Fibroblast of the aortic adventitia (primary cell): ENCODE results near the gene SLC16A10. TPM values are rescaled to one million over a fixed set of nuclear protein-coding genes. Genes with fewer than 3 reads are reported as not detected.

ENCODE experiments used
- DNase-seq: peaks from one replicate; pipeline ENCODE4 v3.0.0-alpha.2; 2010; ENCODE audit warnings: low read depth
- H3K4me3 ChIP-seq: 2 replicates; pipeline ENCODE4 v1.5.1; 2011; ENCODE audit warnings: low read depth, mild to moderate bottlenecking, control low read depth, low read length, moderate library complexity
- CTCF ChIP-seq: IDR thresholded peaks from 2 replicates; pipeline ENCODE4 v1.5.1; 2011; ENCODE audit warnings: mild to moderate bottlenecking, low read length, control low read depth, inconsistent platforms; ENCODE audit not compliant: insufficient read depth
- total RNA-seq: library from RNA; depleted of rRNA; stranded (reverse); fragments of >200 nt; gene quantifications from 2 replicates; pipeline ENCODE4 v1.2.3, GENCODE V29; 2012; ENCODE audit warnings: low replicate concordance

Gene SLC16A10
- total RNA-seq, 1 donor, result not detected

DNA sequence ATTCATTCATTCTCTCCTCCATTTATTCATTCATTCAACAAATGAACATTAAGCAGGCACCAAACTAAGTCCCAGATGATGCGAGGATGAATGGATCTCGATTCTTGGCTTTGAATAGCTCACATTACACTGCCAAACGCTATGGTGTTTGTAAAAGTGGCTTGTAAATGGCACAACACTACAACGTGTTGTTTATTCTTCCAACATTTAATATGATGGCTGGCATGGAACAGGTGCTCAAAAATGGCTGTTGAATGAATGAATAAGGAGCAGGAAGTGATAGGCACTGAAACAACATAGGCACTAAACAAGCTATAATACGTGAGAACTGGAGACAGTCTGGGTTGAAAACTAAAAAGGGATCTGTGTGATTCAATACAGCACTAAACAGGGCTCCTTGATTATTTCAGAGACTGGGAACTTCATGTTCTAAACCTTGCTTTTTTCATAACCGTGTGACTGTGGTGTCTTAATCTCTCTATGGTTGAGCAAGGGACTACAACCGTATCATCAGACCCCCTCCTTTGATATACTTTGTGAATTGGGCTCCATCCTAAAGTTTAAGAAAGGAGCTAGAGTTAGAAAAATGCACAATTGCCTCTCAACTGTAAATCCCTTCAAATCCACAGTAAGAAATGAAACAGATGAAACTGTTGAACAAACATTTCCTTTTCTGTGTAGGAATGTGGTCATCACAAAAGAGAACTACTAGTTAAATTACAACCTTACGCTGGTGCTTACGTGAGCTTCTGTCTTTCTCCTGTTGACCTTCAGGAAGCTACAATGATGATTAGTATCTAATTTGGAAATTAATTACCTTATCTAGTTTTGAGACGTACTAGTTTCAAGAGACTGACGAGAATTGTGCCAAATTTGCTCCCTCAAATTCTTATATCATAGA is 16.9 kb upstream of the SLC16A10 start:
- DNase-seq, result no peak
- no peak for TF ChIP-seq CTCF
- no peak overlapping the region for H3K4me3 ChIP-seq

- no peak for DNase-seq
- TF ChIP-seq CTCF, result no peak
- H3K4me3 ChIP-seq, result no peak overlapping the region
Observed at GRCh38 chr6:111072801-111073360, 14.4 kb upstream of the SLC16A10 start.

DNA sequence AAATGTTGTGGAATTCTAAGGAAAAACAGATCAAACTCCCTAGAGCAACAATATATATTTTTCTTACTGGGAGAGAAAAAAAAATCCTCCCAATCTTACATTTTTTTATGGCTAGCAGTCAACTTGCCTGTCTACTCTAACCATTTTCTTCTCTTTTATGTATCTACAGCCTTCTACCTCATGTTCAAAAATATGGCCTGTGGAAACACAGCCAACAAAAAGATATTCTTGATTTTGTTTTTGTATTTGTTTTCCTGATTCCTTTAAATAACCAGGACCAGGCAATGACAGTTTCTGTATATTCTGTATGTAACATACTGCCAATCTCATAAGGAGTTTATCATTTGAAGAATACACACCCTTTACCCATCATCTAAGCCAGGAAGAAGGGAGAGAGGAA is 13.0 kb upstream of the SLC16A10 start:
- H3K4me3 ChIP-seq, result no peak overlapping the region
- no peak for TF ChIP-seq CTCF
- DNase-seq, result no peak

- DNase-seq, result no peak
- TF ChIP-seq CTCF, result no peak
Observed at GRCh38 chr6:111076024-111076695, 11.1 kb upstream of the SLC16A10 start.

DNA sequence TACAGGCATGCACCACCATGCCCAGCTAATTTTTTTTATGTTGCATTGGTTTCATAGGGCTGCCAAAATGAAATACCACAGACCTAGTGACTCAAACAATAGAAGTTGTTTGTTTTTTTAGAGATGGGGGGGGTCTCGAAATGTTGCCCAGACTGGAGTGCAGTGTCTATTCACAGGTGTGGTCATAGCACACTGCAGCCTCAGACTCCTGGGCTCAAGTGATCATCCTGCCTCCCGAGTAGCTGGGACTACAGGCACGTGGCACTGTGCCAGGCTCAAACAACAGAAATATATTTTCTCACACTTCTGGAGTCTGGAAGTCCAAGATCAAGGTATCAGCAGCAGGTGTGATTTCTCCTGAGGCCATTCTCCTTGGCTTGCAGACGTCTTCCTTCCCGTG is 6.6 kb upstream of the SLC16A10 start:
- H3K4me3 ChIP-seq, result no peak overlapping the region
- no peak for TF ChIP-seq CTCF
- peak; percentile 39 for DNase-seq

More at GRCh38 chr6:111076024-111076695, 11.1 kb upstream of the SLC16A10 start:
- no peak overlapping the region for H3K4me3 ChIP-seq

DNA sequence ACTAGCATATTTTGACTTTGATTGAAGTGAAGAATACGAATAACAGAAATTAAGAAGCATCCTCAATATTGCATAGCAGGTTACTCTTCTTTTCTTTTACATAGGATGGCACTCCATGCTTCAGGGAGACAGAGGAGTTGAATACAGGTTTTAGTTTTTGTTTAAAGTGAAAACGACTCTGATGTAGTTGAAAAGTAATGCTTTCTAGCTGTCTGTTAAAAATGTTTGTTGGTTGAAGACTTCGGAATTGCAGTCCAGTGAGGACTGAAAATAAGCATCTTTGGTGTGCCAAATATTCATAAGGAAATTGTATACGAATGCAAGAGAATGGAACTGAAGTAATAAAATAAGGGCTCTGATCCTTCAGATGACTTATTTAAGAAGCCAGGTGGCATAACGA is 618 bp upstream of the SLC16A10 start:
- TF ChIP-seq CTCF, result no peak
- DNase-seq, result peak; percentile 5
- H3K4me3 ChIP-seq, result peak overlapping the region; percentile 54
